ENCODE results near the gene SPOCK1.

DNA sequence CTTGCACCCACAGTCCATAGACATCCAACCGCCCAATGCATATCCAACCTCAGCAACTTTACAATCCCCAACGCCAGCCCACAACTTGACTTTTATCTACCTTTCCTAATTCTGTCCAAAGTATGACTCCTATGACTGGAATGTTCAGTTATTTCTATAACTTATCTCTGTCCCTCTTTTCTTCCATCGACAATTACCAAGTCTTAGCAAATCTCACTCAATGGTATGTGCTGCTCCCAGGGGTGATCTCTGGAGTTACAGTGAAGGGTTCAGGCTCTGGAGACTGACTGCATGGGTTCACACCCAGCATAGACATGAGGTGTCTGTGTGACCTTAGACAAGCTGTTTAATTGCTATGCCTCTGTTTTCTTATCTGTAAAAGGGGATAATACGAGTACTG, 106.9 kb downstream of the SPOCK1 start:
- TF ChIP-seq, protein P1, sequence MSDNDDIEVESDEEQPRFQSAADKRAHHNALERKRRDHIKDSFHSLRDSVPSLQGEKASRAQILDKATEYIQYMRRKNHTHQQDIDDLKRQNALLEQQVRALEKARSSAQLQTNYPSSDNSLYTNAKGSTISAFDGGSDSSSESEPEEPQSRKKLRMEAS (IDR thresholded peaks at IDR 0.05): no peak
- TF ChIP-seq BHLHE40 (IDR thresholded peaks at IDR 0.05; ENCODE audit: low read depth, low read length): no peak
- TF ChIP-seq CTCF (IDR thresholded peaks at IDR 0.05): no peak
- no peak for TF ChIP-seq SREBF2 (IDR thresholded peaks at IDR 0.05)
